ENCODE data around the gene EVI2B.

- no peak for TF ChIP-seq CTCF (IDR thresholded peaks at IDR 0.05; ENCODE audit: low read depth, low read length, poor library complexity, severe bottlenecking)
- no peak for TF ChIP-seq EZH2phosphoT487 (IDR thresholded peaks at IDR 0.05; ENCODE audit: borderline replicate concordance, low read length)
Observed at GRCh38 chr17:31357839-31358394, 44.1 kb upstream of the EVI2B start.

Measured in DOHH2 (cell line).